Measurements from ENCODE around the gene ATP6V0E2. TPM values are rescaled to one million over a fixed set of nuclear protein-coding genes. Genes with fewer than 3 reads are reported as not detected.

The ATP6V0E2 gene
- total RNA-seq, 1 experiment from 2014 or later: 28.8 TPM

DNA sequence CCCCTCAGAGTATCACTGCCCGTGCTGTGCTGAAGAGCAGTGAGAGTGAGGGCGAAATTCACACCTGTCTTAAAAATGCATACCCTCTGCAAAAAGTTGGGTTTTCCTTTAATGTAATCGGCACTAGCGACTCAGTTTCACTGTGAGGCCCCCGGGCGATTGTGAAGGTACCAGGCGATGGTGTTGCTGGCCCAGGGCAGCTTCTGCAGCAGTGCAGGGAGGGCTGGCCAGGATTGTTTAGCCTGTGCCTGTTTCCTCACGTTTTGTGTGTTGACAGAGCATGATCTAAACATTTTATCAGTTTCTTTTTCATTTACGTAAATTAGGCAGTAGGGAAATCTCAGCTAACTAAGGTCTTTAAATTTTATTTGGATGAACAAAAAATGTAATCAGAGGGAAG is 22.3 kb upstream of the ATP6V0E2 start:
- H3K4me1 Mint-ChIP-seq (ENCODE audit: low read depth, unreplicated experiment): peaks cover 13% of the 10 kb centered on the region
- no peak for TF ChIP-seq CTCF (IDR thresholded peaks at IDR 0.05; ENCODE audit: unreplicated experiment)
- H3K9me3 Mint-ChIP-seq (ENCODE audit: low read depth, unreplicated experiment): no peaks in the 10 kb centered on the region
- CTCF ChIA-PET: no interaction called here
- no peaks in the 10 kb centered on the region for H3K27me3 Mint-ChIP-seq (ENCODE audit: unreplicated experiment)
- intact Hi-C loops (cut with micrococcal nuclease; ENCODE audit: unreplicated experiment): no loop called here
- H3K27ac Mint-ChIP-seq (ENCODE audit: unreplicated experiment): no peak overlapping the region
- H3K36me3 Mint-ChIP-seq (ENCODE audit: insufficient read depth, unreplicated experiment): peaks cover 5% of the 10 kb centered on the region
- DNase-seq: no peak
- BruUV-seq (replicated peaks): no TSS peak
- no peak overlapping the region for H3K4me3 Mint-ChIP-seq (ENCODE audit: low read depth, unreplicated experiment)

DNA sequence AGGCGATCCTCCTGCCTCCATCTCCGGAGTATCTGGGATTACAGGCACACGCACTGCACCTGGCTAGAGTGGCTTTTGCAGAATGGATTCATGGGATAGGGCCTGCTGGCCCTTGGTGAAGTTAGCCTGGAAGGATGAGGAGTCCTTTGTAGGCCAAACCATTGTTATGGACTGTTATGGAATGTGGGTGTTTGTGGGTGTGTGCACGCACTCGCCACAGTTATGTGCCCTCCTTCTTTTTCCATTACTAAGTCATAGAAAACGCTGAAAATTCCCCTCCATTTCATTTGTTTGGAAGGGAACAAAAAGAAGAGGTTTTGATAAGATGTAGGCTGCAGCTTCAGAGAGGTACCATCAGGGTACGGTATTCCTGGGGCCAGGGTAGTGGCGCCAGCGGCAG is 20.6 kb upstream of the ATP6V0E2 start:
- Mint-ChIP-seq H3K27ac (ENCODE audit: unreplicated experiment) (no peak overlapping the region), H3K4me1 (ENCODE audit: low read depth, unreplicated experiment) (peaks cover 21% of the 10 kb centered on the region), H3K36me3 (ENCODE audit: insufficient read depth, unreplicated experiment) (peaks cover 5% of the 10 kb centered on the region), H3K4me3 (ENCODE audit: low read depth, unreplicated experiment) (no peak overlapping the region), H3K27me3 (ENCODE audit: unreplicated experiment) (no peaks in the 10 kb centered on the region), H3K9me3 (ENCODE audit: low read depth, unreplicated experiment) (no peaks in the 10 kb centered on the region)
- no peak for DNase-seq
- CTCF ChIA-PET: interaction anchor here (0.5 kb wide), 1 partner anchor 184 kb away, joined by 3 read pairs; no protein-coding TSS in a partner anchor
- TF ChIP-seq CTCF (IDR thresholded peaks at IDR 0.05; ENCODE audit: unreplicated experiment): no peak
- intact Hi-C loops (cut with micrococcal nuclease; ENCODE audit: unreplicated experiment): no loop called here
- no TSS peak for BruUV-seq (replicated peaks)

DNA sequence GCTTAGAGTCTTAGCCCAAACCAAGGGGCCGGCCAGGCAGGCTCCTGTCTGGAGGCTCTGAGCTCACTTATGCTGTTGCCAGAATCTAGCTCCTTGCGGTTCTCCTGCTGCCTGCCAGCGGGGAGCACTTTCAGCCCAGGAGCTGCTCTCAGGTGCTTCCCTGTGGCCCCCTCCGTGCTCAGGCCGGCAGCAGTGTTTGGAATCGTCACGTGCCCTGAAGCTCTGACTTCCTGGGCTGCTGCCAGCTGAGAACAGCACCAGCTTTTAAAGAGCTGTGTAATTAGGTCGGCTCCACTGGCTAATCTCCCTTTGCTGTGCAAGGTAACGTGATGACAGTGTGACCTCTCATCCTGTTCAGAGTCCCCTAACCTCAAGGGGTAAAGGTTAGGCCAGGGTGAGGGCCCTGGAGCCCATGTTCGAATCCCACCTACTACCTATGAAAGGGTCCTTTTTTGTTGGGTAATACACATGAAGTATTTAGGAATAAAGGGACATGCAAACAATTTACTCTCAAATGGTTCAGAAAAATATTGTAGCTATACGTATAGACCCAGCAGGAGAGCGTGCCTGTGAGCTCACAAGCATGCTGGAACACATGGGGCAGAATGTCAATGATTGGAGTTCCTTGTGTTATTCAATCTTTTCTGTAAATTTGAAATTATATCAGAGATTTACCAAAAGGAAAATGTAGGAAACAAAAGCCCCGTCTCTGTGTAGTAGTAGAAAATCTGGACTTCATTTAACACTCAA is 19.0 kb upstream of the ATP6V0E2 start:
- Mint-ChIP-seq H3K9me3 (ENCODE audit: low read depth, unreplicated experiment) (no peaks in the 10 kb centered on the region), H3K36me3 (ENCODE audit: insufficient read depth, unreplicated experiment) (peaks cover 3% of the 10 kb centered on the region), H3K4me1 (ENCODE audit: low read depth, unreplicated experiment) (peaks cover 21% of the 10 kb centered on the region), H3K4me3 (ENCODE audit: low read depth, unreplicated experiment) (no peak overlapping the region), H3K27ac (ENCODE audit: unreplicated experiment) (no peak overlapping the region), H3K27me3 (ENCODE audit: unreplicated experiment) (no peaks in the 10 kb centered on the region)
- BruUV-seq (replicated peaks): no TSS peak
- CTCF ChIA-PET: interaction anchor here (1.2 kb wide), 1 partner anchor 17 kb away, joined by 5 read pairs; the partner anchor contains the start of gene ZNF862
- DNase-seq: peak; percentile 48
- no peak for TF ChIP-seq CTCF (IDR thresholded peaks at IDR 0.05; ENCODE audit: unreplicated experiment)
- intact Hi-C loops (cut with micrococcal nuclease; ENCODE audit: unreplicated experiment): no loop called here

GRCh38 chr7:149855361-149856305 is 18.1 kb upstream of the ATP6V0E2 start:
- no peak overlapping the region for H3K4me3 Mint-ChIP-seq (ENCODE audit: low read depth, unreplicated experiment)

More at GRCh38 chr7:149855361-149856305, 18.1 kb upstream of the ATP6V0E2 start:
- no peak for DNase-seq
- CTCF ChIA-PET: interaction anchor here (1.2 kb wide), 1 partner anchor 18 kb away, joined by 5 read pairs; the partner anchor contains the start of gene ZNF862
- Mint-ChIP-seq H3K27ac (ENCODE audit: unreplicated experiment) (no peak overlapping the region), H3K27me3 (ENCODE audit: unreplicated experiment) (no peaks in the 10 kb centered on the region), H3K4me1 (ENCODE audit: low read depth, unreplicated experiment) (peaks cover 21% of the 10 kb centered on the region), H3K36me3 (ENCODE audit: insufficient read depth, unreplicated experiment) (no peaks in the 10 kb centered on the region), H3K9me3 (ENCODE audit: low read depth, unreplicated experiment) (no peaks in the 10 kb centered on the region)
- no TSS peak for BruUV-seq (replicated peaks)
- intact Hi-C loops (cut with micrococcal nuclease; ENCODE audit: unreplicated experiment): no loop called here
- TF ChIP-seq CTCF (IDR thresholded peaks at IDR 0.05; ENCODE audit: unreplicated experiment): no peak

All from Calu3 (cell line).